Gastrocnemius medialis (tissue), 4 donors: ENCODE results near the gene NKX6-1.

Experiments used
- CTCF ChIP-seq, 5 experiments: fragments of 450-650 bp in 3 of 5; fragments of 200-600 bp in 2 of 5; sonication (generic) in 2 of 5; IDR thresholded peaks in 4 of 5; conservative IDR thresholded peaks in 1 of 5; 1 replicate in 4 of 5; 2 replicates in 1 of 5; pipeline ENCODE4 v1.5.1; 2016 to 2019; ENCODE audit warnings: antibody characterized with exemption in 5 of 5, mild to moderate bottlenecking in 3 of 5, moderate library complexity in 3 of 5
- POLR2A ChIP-seq, 2 donors: fragments of 450-650 bp; IDR thresholded peaks; one replicate each; pipeline ENCODE4 v1.6.1; 2017; ENCODE audit warnings: antibody characterized with exemption in 2 of 2, mild to moderate bottlenecking in 2 of 2, moderate library complexity in 2 of 2

- TF ChIP-seq POLR2A (IDR thresholded peaks at IDR 0.05) (no peak), CTCF (IDR thresholded peaks at IDR 0.05 in 4 of 5, conservative IDR thresholded peaks at IDR 0.05 in 1 of 5) (no peak)
These were observed 6.8 kb downstream of the NKX6-1 start for GRCh38 chr4:84492290-84492689.
